Gastroesophageal sphincter (tissue), 4 donors: ENCODE data around the gene LAMA2. TPM values are rescaled to one million over a fixed set of nuclear protein-coding genes. Genes with fewer than 3 reads are reported as not detected.

Experiments
- ATAC-seq: fragments of 150-250 bp; one replicate; pipeline ENCODE4 v1.9.1; 2016; ENCODE audit warnings: mild to moderate bottlenecking, moderate library complexity
- H3K27ac ChIP-seq, 4 donors: fragments of 200-600 bp; sonication (generic) in 3 of 4; 1 replicate in 3 of 4; 2 replicates in 1 of 4; pipeline ENCODE4 v1.5.1; 2016 to 2019
- H3K27me3 ChIP-seq: fragments of 200-600 bp; sonication (generic); one replicate; pipeline ENCODE4 v1.5.1; 2019
- H3K36me3 ChIP-seq, 2 donors: fragments of 200-600 bp; sonication (generic); one replicate each; pipeline ENCODE4 v1.5.1; 2019; ENCODE audit warnings: control low read depth in 1 of 2
- H3K4me1 ChIP-seq, 3 donors: fragments of 200-600 bp; sonication (generic); 1 replicate in 2 of 3; 2 replicates in 1 of 3; pipeline ENCODE4 v1.5.1; 2016 to 2019; ENCODE audit warnings: control low read depth in 2 of 3
- H3K4me3 ChIP-seq, 2 donors: fragments of 200-600 bp; sonication (generic); one replicate each; pipeline ENCODE4 v1.5.1; 2019; ENCODE audit warnings: mild to moderate bottlenecking in 1 of 2, moderate library complexity in 1 of 2
- H3K9me3 ChIP-seq, 3 donors: fragments of 200-600 bp; sonication (generic); one replicate each; pipeline ENCODE4 v1.5.1; 2017 to 2019; ENCODE audit warnings: control low read depth in 2 of 3
- EP300 ChIP-seq: sonication (generic); formaldehyde crosslinking; IDR thresholded peaks from one replicate; pipeline ENCODE4 v1.6.1; 2017; ENCODE audit warnings: antibody characterized with exemption, mild to moderate bottlenecking
- POLR2A ChIP-seq, 2 donors: fragments of 450-650 bp; IDR thresholded peaks; one replicate each; pipeline ENCODE4 v1.6.1; 2017; ENCODE audit warnings: antibody characterized with exemption in 2 of 2, mild to moderate bottlenecking in 2 of 2, moderate library complexity in 1 of 2
- POLR2AphosphoS5 ChIP-seq: sonication (generic); formaldehyde crosslinking; IDR thresholded peaks from one replicate; pipeline ENCODE4 v1.6.1; 2017; ENCODE audit warnings: antibody characterized with exemption
- WGBS, 2 donors: methylation state at CpG; one replicate each; pipeline ENCODE4 v1.1.5; 2018; ENCODE audit warnings: low coverage in 1 of 2; 5-methylcytosine and 5-hydroxymethylcytosine counted together
- total RNA-seq, 4 donors: library from RNA; depleted of rRNA; stranded (reverse); fragments of >200 nt; gene quantifications; one replicate each; pipeline ENCODE4 v1.1.0, GENCODE V29; 2016
- TF ChIP-seq, protein P1 (sequence below), 4 experiments: fragments of 200-600 bp in 2 of 4; fragments of 450-650 bp in 2 of 4; sonication (generic) in 1 of 4; IDR thresholded peaks; one replicate each; pipeline ENCODE4 v1.5.1; 2017 to 2019; ENCODE audit warnings: antibody characterized with exemption in 4 of 4, mild to moderate bottlenecking in 2 of 4, moderate library complexity in 2 of 4

Gene LAMA2
- total RNA-seq, 4 donors from 2014 or later: 103 to 199 (median 153) TPM

DNA sequence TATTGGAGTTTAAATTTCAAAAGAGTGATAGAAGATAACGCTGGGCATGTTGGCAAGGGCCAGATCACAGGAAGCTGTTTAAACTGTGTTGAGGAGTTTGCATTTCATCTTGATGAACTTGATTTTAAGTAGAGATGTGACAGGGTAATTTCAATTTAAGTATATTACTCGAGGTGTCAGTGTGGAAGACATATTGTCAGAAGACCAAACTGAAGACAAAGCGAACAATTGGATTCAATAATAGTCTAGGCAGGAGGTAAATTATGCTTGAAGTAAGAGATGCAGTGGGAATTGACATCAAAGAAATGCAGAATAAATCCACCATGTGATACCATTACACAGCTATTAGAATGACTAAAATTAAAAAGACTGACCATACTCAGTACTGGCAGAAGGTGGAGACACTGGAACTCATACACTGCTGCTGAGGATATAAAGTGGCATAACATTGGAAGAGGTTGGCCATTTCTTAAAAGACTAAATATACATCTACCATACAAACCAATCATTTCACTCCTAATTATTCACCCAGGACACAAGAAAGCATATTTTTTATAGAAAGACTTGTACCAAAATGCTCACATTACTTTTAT lies 586.2 kb downstream of the LAMA2 start:
- no peak for ATAC-seq
- no peaks in the 10 kb centered on the region for H3K9me3 ChIP-seq
- H3K4me1 ChIP-seq: no peaks in the 10 kb centered on the region
- no peaks in the 10 kb centered on the region for H3K27me3 ChIP-seq
- 57 to 60% methylated on average over 3 of the region's 3 CpGs for WGBS, 2 donors
- H3K27ac ChIP-seq: no peak overlapping the region
- TF ChIP-seq EP300 (no peak), POLR2A (IDR thresholded peaks at IDR 0.05) (no peak), POLR2AphosphoS5 (no peak)
- TF ChIP-seq, protein P1, sequence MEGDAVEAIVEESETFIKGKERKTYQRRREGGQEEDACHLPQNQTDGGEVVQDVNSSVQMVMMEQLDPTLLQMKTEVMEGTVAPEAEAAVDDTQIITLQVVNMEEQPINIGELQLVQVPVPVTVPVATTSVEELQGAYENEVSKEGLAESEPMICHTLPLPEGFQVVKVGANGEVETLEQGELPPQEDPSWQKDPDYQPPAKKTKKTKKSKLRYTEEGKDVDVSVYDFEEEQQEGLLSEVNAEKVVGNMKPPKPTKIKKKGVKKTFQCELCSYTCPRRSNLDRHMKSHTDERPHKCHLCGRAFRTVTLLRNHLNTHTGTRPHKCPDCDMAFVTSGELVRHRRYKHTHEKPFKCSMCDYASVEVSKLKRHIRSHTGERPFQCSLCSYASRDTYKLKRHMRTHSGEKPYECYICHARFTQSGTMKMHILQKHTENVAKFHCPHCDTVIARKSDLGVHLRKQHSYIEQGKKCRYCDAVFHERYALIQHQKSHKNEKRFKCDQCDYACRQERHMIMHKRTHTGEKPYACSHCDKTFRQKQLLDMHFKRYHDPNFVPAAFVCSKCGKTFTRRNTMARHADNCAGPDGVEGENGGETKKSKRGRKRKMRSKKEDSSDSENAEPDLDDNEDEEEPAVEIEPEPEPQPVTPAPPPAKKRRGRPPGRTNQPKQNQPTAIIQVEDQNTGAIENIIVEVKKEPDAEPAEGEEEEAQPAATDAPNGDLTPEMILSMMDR (IDR thresholded peaks at IDR 0.05): no peak
- H3K36me3 ChIP-seq: peaks cover 0 to 11% of the 10 kb centered on the region in 2 donors
- no peak overlapping the region for H3K4me3 ChIP-seq

DNA sequence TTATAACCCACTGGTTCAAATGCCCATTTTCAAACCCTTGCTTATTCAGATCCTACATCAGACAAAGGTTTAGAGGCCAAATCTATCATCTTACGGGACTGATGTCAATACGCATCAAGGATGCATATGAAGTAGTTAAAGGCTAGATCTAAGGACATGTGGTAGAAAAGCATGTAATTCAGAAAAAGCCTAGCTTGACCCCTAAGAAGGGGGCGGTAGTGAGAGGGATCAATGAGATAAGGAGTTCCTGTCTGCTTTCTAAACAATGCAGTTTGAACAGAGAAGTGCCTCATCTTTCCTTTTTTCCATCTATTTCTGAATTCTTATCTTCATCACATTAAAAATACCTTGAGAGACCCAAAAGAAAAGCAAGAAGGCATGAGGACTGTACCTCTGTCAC lies 589.3 kb downstream of the LAMA2 start:
- Histone ChIP-seq H3K27ac (no peak overlapping the region), H3K4me1 (peaks cover 0 to 4% (median 0%) of the 10 kb centered on the region in 3 donors), H3K9me3 (no peaks in the 10 kb centered on the region), H3K4me3 (no peak overlapping the region), H3K27me3 (no peaks in the 10 kb centered on the region), H3K36me3 (no peaks in the 10 kb centered on the region)
- ATAC-seq: no peak
- TF ChIP-seq POLR2AphosphoS5 (no peak), EP300 (no peak), POLR2A (IDR thresholded peaks at IDR 0.05) (no peak)
- TF ChIP-seq, protein P1 (IDR thresholded peaks at IDR 0.05): no peak
- WGBS, 2 donors: 74 to 81% methylated on average over 3 of the region's 3 CpGs

DNA sequence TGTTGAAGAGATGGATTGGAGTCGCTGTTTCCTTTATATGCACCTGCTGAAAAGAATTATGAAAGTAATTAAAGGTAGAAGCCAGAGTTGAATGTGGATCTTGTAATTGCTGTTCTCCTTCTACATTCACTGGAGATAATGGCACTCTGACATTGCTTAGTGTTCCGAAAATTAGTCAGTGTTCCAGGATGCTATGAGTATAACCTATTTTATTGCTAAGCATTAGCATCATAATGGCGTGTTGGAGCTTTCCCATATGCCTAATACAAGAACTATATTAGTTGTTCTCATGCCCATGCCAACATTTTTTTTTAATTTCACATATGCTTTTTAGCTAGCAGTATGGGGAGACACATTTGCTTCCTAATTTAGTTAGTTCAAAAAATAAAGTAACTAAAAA lies 590.6 kb downstream of the LAMA2 start:
- 81 to 95% methylated on average over 3 of the region's 3 CpGs for WGBS, 2 donors
- Histone ChIP-seq H3K4me3 (no peak overlapping the region), H3K9me3 (no peaks in the 10 kb centered on the region), H3K27ac (no peak overlapping the region), H3K4me1 (peaks cover 0 to 4% (median 0%) of the 10 kb centered on the region in 3 donors), H3K36me3 (no peaks in the 10 kb centered on the region), H3K27me3 (no peaks in the 10 kb centered on the region)
- TF ChIP-seq EP300: no peak
- no peak for TF ChIP-seq POLR2AphosphoS5
- TF ChIP-seq, protein P1 (IDR thresholded peaks at IDR 0.05): no peak
- TF ChIP-seq POLR2A (IDR thresholded peaks at IDR 0.05): no peak
- ATAC-seq: no peak

DNA sequence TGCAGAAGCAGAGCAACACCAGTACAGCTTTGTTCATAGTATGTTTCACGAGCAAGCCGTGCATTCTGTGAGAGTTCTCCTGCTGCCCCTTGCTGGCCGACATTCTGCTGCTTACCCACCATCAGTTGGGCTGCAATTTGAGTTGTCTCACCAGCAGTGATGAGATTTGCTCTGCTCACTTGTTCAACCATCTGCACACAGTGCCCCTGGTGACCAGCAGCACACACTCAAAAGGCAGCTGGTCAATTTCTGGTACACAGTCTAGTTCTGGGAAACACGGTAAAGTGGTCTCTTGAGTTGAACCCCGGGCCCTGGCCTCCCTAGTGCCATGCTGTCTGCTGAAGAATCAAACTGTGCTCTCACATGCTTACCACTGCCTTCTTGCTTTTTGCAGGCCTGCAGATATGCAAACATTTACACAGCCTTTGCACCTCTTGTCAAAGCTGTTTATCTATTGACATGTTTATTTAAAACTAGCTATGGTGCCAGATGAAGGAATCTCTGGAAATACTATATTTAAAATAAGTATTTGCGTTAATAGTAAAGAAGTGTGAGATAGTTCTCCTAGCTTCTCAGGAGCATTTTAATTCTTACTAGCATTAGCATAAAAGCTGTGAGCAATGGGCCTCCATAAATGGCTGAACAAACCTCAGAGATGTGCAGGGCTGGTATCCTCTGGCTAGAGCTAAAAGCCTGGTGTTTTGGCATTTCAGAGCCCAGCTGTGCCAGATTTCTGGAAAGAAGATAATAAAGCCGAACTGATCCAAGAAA lies 592.7 kb downstream of the LAMA2 start:
- 43 to 57% methylated on average over 4 to 6 of the region's 7 CpGs for WGBS, 2 donors
- H3K36me3 ChIP-seq: no peaks in the 10 kb centered on the region
- H3K4me3 ChIP-seq: no peak overlapping the region
- H3K4me1 ChIP-seq: peaks cover 0 to 4% (median 0%) of the 10 kb centered on the region in 3 donors
- H3K27ac ChIP-seq: no peak overlapping the region
- TF ChIP-seq, protein P1 (IDR thresholded peaks at IDR 0.05): no peak
- no peak for TF ChIP-seq EP300
- no peak for TF ChIP-seq POLR2A (IDR thresholded peaks at IDR 0.05)
- TF ChIP-seq POLR2AphosphoS5: no peak
- H3K9me3 ChIP-seq: no peaks in the 10 kb centered on the region
- no peak for ATAC-seq
- H3K27me3 ChIP-seq: no peaks in the 10 kb centered on the region

DNA sequence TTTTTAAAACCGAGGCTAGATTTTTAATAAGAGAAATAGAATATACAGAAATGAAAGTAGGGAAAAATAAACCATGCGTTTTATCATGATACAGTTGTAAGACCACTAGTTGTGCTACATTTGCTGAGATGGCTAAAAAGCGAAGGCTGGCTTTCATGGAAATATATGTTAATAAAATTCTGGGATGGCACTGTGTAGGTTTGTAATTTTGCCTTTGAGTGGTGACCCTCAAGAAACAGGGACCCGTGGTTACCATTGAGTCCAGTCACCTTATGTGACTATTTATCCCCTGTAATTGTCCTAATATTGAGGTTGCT lies 593.3 kb downstream of the LAMA2 start:
- Histone ChIP-seq H3K27me3 (no peaks in the 10 kb centered on the region), H3K4me3 (no peak overlapping the region), H3K4me1 (peaks cover 0 to 4% (median 0%) of the 10 kb centered on the region in 3 donors), H3K27ac (no peak overlapping the region), H3K9me3 (no peaks in the 10 kb centered on the region), H3K36me3 (peaks cover 0 to 3% of the 10 kb centered on the region in 2 donors)
- no peak for ATAC-seq
- 84 to 90% methylated on average over 3 to 4 of the region's 4 CpGs for WGBS, 2 donors
- TF ChIP-seq POLR2A (IDR thresholded peaks at IDR 0.05) (no peak), EP300 (no peak), POLR2AphosphoS5 (no peak)
- TF ChIP-seq, protein P1 (IDR thresholded peaks at IDR 0.05): no peak
